HL-60 (cell line): Measurements from ENCODE around the gene ASTN2.
"Not testable (repeated sequence)": the region's sequence is repeated elsewhere in the genome, so short reads cannot be mapped to it uniquely, and the experiment has no call there.

Experiments used
- DNase-seq, 2 experiments: peaks; one replicate each; pipeline ENCODE4 v3.0.0-alpha.2; 2010 to 2020; ENCODE audit warnings: low read depth in 1 of 2, low spot score in 1 of 2
- H3K27ac ChIP-seq: fragments of 250-450 bp; sonication (Bioruptor Pico); replicated peaks from 2 replicates; pipeline ENCODE4 v1.5.1; 2020; ENCODE audit warnings: mild to moderate bottlenecking, moderate library complexity
- H3K27me3 ChIP-seq: fragments of 250-450 bp; sonication (Bioruptor Pico); 2 replicates; pipeline ENCODE4 v1.5.1; 2021; ENCODE audit warnings: mild to moderate bottlenecking, moderate library complexity; ENCODE audit not compliant: insufficient read depth, poor library complexity, severe bottlenecking
- H3K4me3 ChIP-seq: replicated peaks from 2 replicates; pipeline ENCODE4 v1.5.1; 2011; ENCODE audit warnings: mild to moderate bottlenecking, control low read depth, low read length; ENCODE audit not compliant: insufficient read depth
- CTCF ChIP-seq: IDR thresholded peaks from one replicate; pipeline ENCODE4 v1.5.1; 2011; ENCODE audit warnings: low read length, control low read depth, inconsistent platforms; ENCODE audit not compliant: insufficient read depth
- GABPA ChIP-seq: IDR thresholded peaks from 2 replicates; pipeline ENCODE4 v1.6.1; 2012; ENCODE audit warnings: low read depth
- POLR2AphosphoS5 ChIP-seq: IDR thresholded peaks from 2 replicates; pipeline ENCODE4 v1.6.1; 2012; ENCODE audit warnings: low read depth
- REST ChIP-seq: IDR thresholded peaks from 2 replicates; pipeline ENCODE4 v1.6.1; 2012; ENCODE audit warnings: low read depth; ENCODE audit not compliant: insufficient replicate concordance
- SPI1 ChIP-seq: IDR thresholded peaks from 2 replicates; pipeline ENCODE4 v1.6.1; 2012; ENCODE audit warnings: low read depth, mild to moderate bottlenecking, borderline replicate concordance

ASTN2 gene

GRCh38 chr9:116900007-116900367, 514.9 kb downstream of the ASTN2 start:
- no peak for TF ChIP-seq SPI1
- TF ChIP-seq GABPA: no peak
- TF ChIP-seq REST: no peak
- TF ChIP-seq CTCF: no peak
- no peak for TF ChIP-seq POLR2AphosphoS5
- DNase-seq: no peak
- Histone ChIP-seq H3K4me3 (no peak overlapping the region), H3K27me3 (no peaks in the 10 kb centered on the region), H3K27ac (no peak overlapping the region)

GRCh38 chr9:116899337-116900006, 515.4 kb downstream of the ASTN2 start:
- TF ChIP-seq SPI1: no peak
- no peak for TF ChIP-seq REST
- no peak for TF ChIP-seq GABPA
- no peak for TF ChIP-seq CTCF
- TF ChIP-seq POLR2AphosphoS5: no peak
- Histone ChIP-seq H3K27ac (no peak overlapping the region), H3K4me3 (no peak overlapping the region), H3K27me3 (no peaks in the 10 kb centered on the region)
- no peak for DNase-seq

GRCh38 chr9:116898131-116898530, 516.7 kb downstream of the ASTN2 start:
- H3K27ac ChIP-seq, H3K4me3 ChIP-seq, DNase-seq, H3K27me3 ChIP-seq: not testable (repeated sequence)

- Histone ChIP-seq H3K4me3 (no peak overlapping the region), H3K27me3 (no peaks in the 10 kb centered on the region)
Observed at GRCh38 chr9:116897201-116897600, 517.7 kb downstream of the ASTN2 start.

More at GRCh38 chr9:116897201-116897600, 517.7 kb downstream of the ASTN2 start:
- no peak overlapping the region for H3K27ac ChIP-seq
- TF ChIP-seq GABPA (no peak), POLR2AphosphoS5 (no peak), SPI1 (no peak), CTCF (no peak), REST (no peak)
- DNase-seq: no peak
